K562 (cell line): ENCODE results near the gene ENTPD6. TPM values are rescaled to one million over a fixed set of nuclear protein-coding genes. Genes with fewer than 3 reads are reported as not detected.

ENCODE experiments used
- ATAC-seq: fragments of 200-7000 bp; cut with Tn5 transposase; 3 replicates; pipeline ENCODE4 v1.9.1; 2020; ENCODE audit warnings: moderate library complexity
- BruUV-seq: library from RNA; stranded (reverse); fragments of 400-500 nt; replicated peaks from 2 replicates; lab custom pipeline; 2021; lab: Mats Ljungman, UMichigan
- CTCF ChIA-PET: fragments of 300-600 bp; formaldehyde crosslinking; extraction: SDS; loops from one replicate; lab custom pipeline; 2021; ENCODE audit warnings: low intra/inter-chr PET ratio; lab: Yijun Ruan, JAX
- POLR2A ChIA-PET: fragments of 300-600, 350-650 bp; sonication (Branson Sonifier 250); formaldehyde crosslinking; extraction: SDS; loops from one replicate; lab custom pipeline; 2021; ENCODE audit warnings: antibody characterized with exemption, inconsistent platforms; lab: Yijun Ruan, JAX
- DNase-seq, 4 experiments: peaks; one replicate each; pipeline versions ENCODE4 v3.0.0 to v3.0.0-alpha.2; 2011 to 2018; ENCODE audit warnings: low spot score in 3 of 4, mixed read lengths in 3 of 4; ENCODE audit errors: extremely low read depth in 1 of 4
- FAIRE-seq: peaks from 2 replicates; lab custom pipeline; 2011; peaks lifted over from hg19 to GRCh38; lab: Jason Lieb, UNC
- H2AFZ ChIP-seq: 2 replicates; pipeline ENCODE4 v1.6.0; 2011; ENCODE audit warnings: low read depth, low read length, control low read depth, inconsistent platforms
- H3K27ac ChIP-seq: fragments of 200-600 bp; 3 replicates; pipeline ENCODE4 v1.8.0; 2011; ENCODE audit warnings: low read depth, mild to moderate bottlenecking, control low read depth, inconsistent platforms, low read length, moderate library complexity, mixed read lengths; ENCODE audit errors: extremely low read depth
- H3K27me3 ChIP-seq, 2 experiments: fragments of 300-600 bp in 1 of 2; 2 replicates in 1 of 2; 3 replicates in 1 of 2; pipeline versions ENCODE4 v1.6.0 to v1.8.0; 2011; ENCODE audit warnings: inconsistent platforms in 2 of 2, low read length in 2 of 2, mild to moderate bottlenecking in 1 of 2, mixed read lengths in 1 of 2, moderate library complexity in 1 of 2; ENCODE audit not compliant: control insufficient read depth in 2 of 2, insufficient read depth in 2 of 2
- H3K36me3 ChIP-seq: fragments of 300-600 bp; 3 replicates; pipeline ENCODE4 v1.8.0; 2011; ENCODE audit warnings: mild to moderate bottlenecking, low read length, inconsistent platforms; ENCODE audit not compliant: control insufficient read depth, insufficient read depth
- H3K4me1 ChIP-seq, 2 experiments: fragments of 200-600 bp in 1 of 2; replicated peaks in 1 of 2; 2 replicates in 1 of 2; 3 replicates in 1 of 2; pipeline versions ENCODE4 v1.5.1 to v1.8.0; 2011; ENCODE audit warnings: inconsistent platforms in 2 of 2, low read length in 2 of 2, mild to moderate bottlenecking in 1 of 2, mixed read lengths in 1 of 2, moderate library complexity in 1 of 2; ENCODE audit not compliant: control insufficient read depth in 2 of 2, insufficient read depth in 2 of 2
- H3K4me2 ChIP-seq: 2 replicates; pipeline ENCODE4 v1.6.1; 2011; ENCODE audit warnings: low read length, control low read depth, inconsistent platforms, mixed read lengths; ENCODE audit not compliant: insufficient read depth
- H3K4me3 ChIP-seq: fragments of 200-600 bp; sonication (generic), shearing (Covaris generic); 2 replicates; pipeline ENCODE4 v1.5.1; 2016; ENCODE audit warnings: control low read depth, inconsistent platforms
- H3K79me2 ChIP-seq: fragments of 200-600 bp; 3 replicates; pipeline ENCODE4 v1.8.0; 2011; ENCODE audit warnings: low read length, inconsistent platforms; ENCODE audit not compliant: control insufficient read depth, insufficient read depth
- H3K9ac ChIP-seq, 2 experiments: 2 replicates each; pipeline versions ENCODE4 v1.6.0 to v1.6.1; 2011; ENCODE audit warnings: low read depth in 2 of 2, low read length in 2 of 2, control low read depth in 1 of 2, inconsistent platforms in 1 of 2, mild to moderate bottlenecking in 1 of 2, mixed read lengths in 1 of 2; ENCODE audit not compliant: insufficient read depth in 1 of 2
- H3K9me1 ChIP-seq: one replicate; pipeline ENCODE4 v1.6.0; 2011; ENCODE audit warnings: inconsistent platforms, mild to moderate bottlenecking, low read length, moderate library complexity; ENCODE audit not compliant: control insufficient read depth, insufficient read depth
- H3K9me3 ChIP-seq: replicated peaks from 2 replicates; pipeline ENCODE4 v1.5.1; 2011; ENCODE audit warnings: low read depth, low read length, inconsistent platforms; ENCODE audit not compliant: control insufficient read depth, insufficient read depth
- H4K20me1 ChIP-seq: replicated peaks from 2 replicates; pipeline ENCODE4 v1.6.1; 2011; ENCODE audit warnings: low read length, inconsistent platforms, mixed read lengths; ENCODE audit not compliant: control insufficient read depth, insufficient read depth
- C11orf30 ChIP-seq: fragments of 450-650 bp; IDR thresholded peaks from 2 replicates; pipeline ENCODE4 v1.6.1; 2016; ENCODE audit warnings: low read depth, mild to moderate bottlenecking
- HNRNPLL ChIP-seq: fragments of 200-400 bp; formaldehyde crosslinking; IDR thresholded peaks from 2 replicates; pipeline ENCODE4 v1.6.1; 2017; ENCODE audit warnings: low read length, low read depth, mild to moderate bottlenecking; ENCODE audit not compliant: poor library complexity, severe bottlenecking
- HNRNPUL1 ChIP-seq: fragments of 200-400 bp; formaldehyde crosslinking; IDR thresholded peaks from 2 replicates; pipeline ENCODE4 v1.6.1; 2017; ENCODE audit warnings: low read length
- MITF ChIP-seq: IDR thresholded peaks from 2 replicates; pipeline ENCODE4 v1.6.1; 2014; ENCODE audit warnings: antibody characterized with exemption
- NFATC3 ChIP-seq: fragments of 450-650 bp; IDR thresholded peaks from 2 replicates; pipeline ENCODE4 v1.6.1; 2017; ENCODE audit warnings: mild to moderate bottlenecking
- RHOXF2B ChIP-seq: fragments of 250-450 bp; sonication (Bioruptor Pico); conservative IDR thresholded peaks from 2 replicates; pipeline ENCODE4 v1.5.1; 2021
- RREB1 ChIP-seq: fragments of 250-450 bp; sonication (Bioruptor Pico); IDR thresholded peaks from 2 replicates; pipeline ENCODE4 v1.4.0; 2020
- ZNF431 ChIP-seq: sonication (generic); formaldehyde crosslinking; IDR thresholded peaks from 2 replicates; pipeline ENCODE4 v1.8.0; 2022; ENCODE audit warnings: mild to moderate bottlenecking, missing genetic modification reagents
- WGBS: fragments of 100-300 bp; shearing (Covaris generic); methylation state at CpG from one replicate; pipeline ENCODE4 v1.1.6; 2016; ENCODE audit warnings: low coverage, mixed read lengths; ENCODE audit not compliant: insufficient coverage; ENCODE audit errors: missing lambda C conversion rate; 5-methylcytosine and 5-hydroxymethylcytosine counted together
- in situ Hi-C: fragments of 300-500 bp; cut with MboI; formaldehyde crosslinking; loops from 4 replicates; pipeline ENCODE4 v1.15.0; 2018; ENCODE audit warnings: inconsistent platforms, mixed read lengths
- intact Hi-C: fragments of 100-400 bp; cut with micrococcal nuclease; formaldehyde crosslinking; loops from 2 replicates; pipeline ENCODE4 v1.14.2; 2022
- polyA plus RNA-seq, 8 experiments: library from polyadenylated mRNA; depleted of rRNA in 4 of 8; stranded (reverse) in 5 of 8; unstranded in 3 of 8; fragments of >200 nt; fragmentation: Nextera tagmentation in 2 of 8; fragmentation: Illumina TruSeq in 1 of 8; extraction: Ambion mirVana in 2 of 8; extraction: Trizol in 1 of 8; gene quantifications; 2 replicates each; pipeline versions ENCODE4 v1.2.1 to v1.2.3, GENCODE V29; 2011 to 2014; ENCODE audit warnings: inconsistent platforms in 1 of 8, missing spikeins in 1 of 8
- total RNA-seq, 7 experiments: library from RNA; depleted of rRNA in 6 of 7; stranded (reverse); fragments of >200 nt in 6 of 7; fragmentation: Illumina TruSeq in 2 of 7; extraction: Trizol in 2 of 7; gene quantifications; 2 replicates each; pipeline versions ENCODE4 v1.2.1 to v1.2.3, GENCODE V29; 2011 to 2021; ENCODE audit warnings: low replicate concordance in 1 of 7
- TF ChIP-seq, protein P1 (sequence below): sonication (generic); formaldehyde crosslinking; IDR thresholded peaks from 2 replicates; pipeline ENCODE4 v1.8.0; 2022; ENCODE audit warnings: missing genetic modification reagents, mild to moderate bottlenecking, borderline replicate concordance
- TF ChIP-seq, protein P2 (sequence below): sonication (generic); formaldehyde crosslinking; IDR thresholded peaks from 2 replicates; pipeline ENCODE4 v1.8.0; 2023; ENCODE audit warnings: mild to moderate bottlenecking, missing genetic modification reagents

ENTPD6 gene
- total and polyA plus RNA-seq, 9 of the 15 experiments (the other 6 are each of a cell fraction or from before 2014, with no cell fraction given), result 0.82 to 36.8 (median 22.4) TPM

GRCh38 chr20:25237610-25238318 is 42.3 kb downstream of the ENTPD6 start:
- whole genome bisulfite sequencing, result 8% methylated on average over 9 of the region's 10 CpGs
- DNase-seq (peak; percentile 65 to 81 (median 74)), ATAC-seq (peak; percentile 95)
- TF ChIP-seq C11orf30 (0 out of 2 replicates have a peak, but pooled peaks have one; percentile 17), MITF (no peak), ZNF431 (no peak), RREB1 (no peak), RHOXF2B (0 out of 2 replicates have a peak, but pooled peaks have one; percentile 28), HNRNPUL1 (no peak), NFATC3 (no peak), HNRNPLL (no peak)
- TF ChIP-seq, protein P1, sequence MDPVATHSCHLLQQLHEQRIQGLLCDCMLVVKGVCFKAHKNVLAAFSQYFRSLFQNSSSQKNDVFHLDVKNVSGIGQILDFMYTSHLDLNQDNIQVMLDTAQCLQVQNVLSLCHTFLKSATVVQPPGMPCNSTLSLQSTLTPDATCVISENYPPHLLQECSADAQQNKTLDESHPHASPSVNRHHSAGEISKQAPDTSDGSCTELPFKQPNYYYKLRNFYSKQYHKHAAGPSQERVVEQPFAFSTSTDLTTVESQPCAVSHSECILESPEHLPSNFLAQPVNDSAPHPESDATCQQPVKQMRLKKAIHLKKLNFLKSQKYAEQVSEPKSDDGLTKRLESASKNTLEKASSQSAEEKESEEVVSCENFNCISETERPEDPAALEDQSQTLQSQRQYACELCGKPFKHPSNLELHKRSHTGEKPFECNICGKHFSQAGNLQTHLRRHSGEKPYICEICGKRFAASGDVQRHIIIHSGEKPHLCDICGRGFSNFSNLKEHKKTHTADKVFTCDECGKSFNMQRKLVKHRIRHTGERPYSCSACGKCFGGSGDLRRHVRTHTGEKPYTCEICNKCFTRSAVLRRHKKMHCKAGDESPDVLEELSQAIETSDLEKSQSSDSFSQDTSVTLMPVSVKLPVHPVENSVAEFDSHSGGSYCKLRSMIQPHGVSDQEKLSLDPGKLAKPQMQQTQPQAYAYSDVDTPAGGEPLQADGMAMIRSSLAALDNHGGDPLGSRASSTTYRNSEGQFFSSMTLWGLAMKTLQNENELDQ (CRISPR knock-in tag), result no peak
- TF ChIP-seq, protein P2, sequence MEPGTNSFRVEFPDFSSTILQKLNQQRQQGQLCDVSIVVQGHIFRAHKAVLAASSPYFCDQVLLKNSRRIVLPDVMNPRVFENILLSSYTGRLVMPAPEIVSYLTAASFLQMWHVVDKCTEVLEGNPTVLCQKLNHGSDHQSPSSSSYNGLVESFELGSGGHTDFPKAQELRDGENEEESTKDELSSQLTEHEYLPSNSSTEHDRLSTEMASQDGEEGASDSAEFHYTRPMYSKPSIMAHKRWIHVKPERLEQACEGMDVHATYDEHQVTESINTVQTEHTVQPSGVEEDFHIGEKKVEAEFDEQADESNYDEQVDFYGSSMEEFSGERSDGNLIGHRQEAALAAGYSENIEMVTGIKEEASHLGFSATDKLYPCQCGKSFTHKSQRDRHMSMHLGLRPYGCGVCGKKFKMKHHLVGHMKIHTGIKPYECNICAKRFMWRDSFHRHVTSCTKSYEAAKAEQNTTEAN, result no peak

More at GRCh38 chr20:25237610-25238318, 42.3 kb downstream of the ENTPD6 start:
- H3K79me2 ChIP-seq, result no peaks in the 10 kb centered on the region
- H3K4me2 ChIP-seq, result peak overlapping the region; percentile 66
- in situ Hi-C loops, result no loop called here
- peak overlapping the region; percentile 60; the same call in 1 of the 2 replicates for H2AFZ ChIP-seq
- no peaks in the 10 kb centered on the region for H3K27me3 ChIP-seq
- intact Hi-C loops, result no loop called here
- no peaks in the 10 kb centered on the region for H3K9me1 ChIP-seq
- no peaks in the 10 kb centered on the region for H3K9me3 ChIP-seq
- no TSS peak for BruUV-seq
- H4K20me1 ChIP-seq, result no peaks in the 10 kb centered on the region
- no peaks in the 10 kb centered on the region for H3K36me3 ChIP-seq
- H3K4me1 ChIP-seq, result peaks cover 14 to 28% of the 10 kb centered on the region in 2 experiments
- no peak overlapping the region for H3K4me3 ChIP-seq
- ChIA-PET CTCF (no interaction called here), POLR2A (interaction anchor here (0.6 to 1.7 kb wide), 2 partner anchors 9 to 10 kb away, joined by 4 to 8 read pairs; no protein-coding TSS in a partner anchor)
- H3K9ac ChIP-seq, result peak overlapping the region; percentile 2 to 70; a peak in 2 of 4 replicates
- peak; percentile 93 for FAIRE-seq
- H3K27ac ChIP-seq, result peak overlapping the region; percentile 86
